ENCODE data around the gene CYTH1.

Gene CYTH1

GRCh38 chr17:78669256-78669974 lies 112.7 kb downstream of the CYTH1 start:
- no peak for DNase-seq (ENCODE audit: low read depth)

- DNase-seq (ENCODE audit: low read depth): no peak
Measured at GRCh38 chr17:78668847-78669246, 113.2 kb downstream of the CYTH1 start.

DNA sequence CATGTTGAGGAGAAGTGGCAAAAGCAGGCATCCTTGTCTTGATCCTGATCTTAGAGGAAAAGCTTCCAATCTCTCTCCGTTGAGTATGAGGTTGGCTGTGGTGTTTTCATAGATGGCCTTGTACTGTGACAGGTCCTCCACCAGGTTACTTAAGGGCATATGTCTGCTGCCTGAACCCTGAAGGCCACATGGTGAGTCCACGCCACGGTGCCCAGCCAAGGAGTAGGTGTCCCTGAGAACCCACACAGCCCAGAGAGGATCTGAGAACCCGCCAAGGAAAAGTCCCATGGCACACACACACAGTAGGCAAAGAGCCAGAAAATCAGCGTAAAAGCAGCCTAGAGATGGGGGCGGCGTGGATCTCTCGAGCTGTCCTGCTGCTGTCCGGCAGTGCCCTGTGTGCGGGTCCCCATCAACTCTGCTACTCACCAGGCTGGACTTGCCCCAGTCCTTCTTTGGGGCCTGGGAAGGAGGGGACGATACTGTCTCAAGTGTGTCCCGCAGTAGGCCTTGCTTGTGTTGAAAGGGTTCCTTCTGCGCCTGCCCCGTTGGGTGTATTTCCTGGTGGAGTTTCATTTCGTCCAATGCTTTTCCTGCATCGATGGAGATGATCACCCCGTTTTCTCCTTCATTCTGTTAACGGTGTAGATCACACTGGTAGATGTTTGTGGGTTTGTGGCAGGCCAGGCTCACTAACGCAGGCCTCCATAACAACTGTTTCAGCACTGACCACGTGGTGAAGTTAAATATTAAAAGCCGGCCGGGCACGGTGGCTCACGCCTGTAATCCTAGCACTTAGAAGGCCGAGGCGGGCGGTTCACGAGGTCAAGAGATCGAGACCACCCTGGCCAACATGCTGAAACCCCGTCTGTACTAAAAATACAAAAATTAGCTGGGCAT lies 114.1 kb downstream of the CYTH1 start:
- no peak for DNase-seq (ENCODE audit: low read depth)

GRCh38 chr17:78667091-78667490 lies 115.0 kb downstream of the CYTH1 start:
- no peak for DNase-seq (ENCODE audit: low read depth)

GRCh38 chr17:78665952-78666920 lies 115.8 kb downstream of the CYTH1 start:
- peak; percentile 32 for DNase-seq (ENCODE audit: low read depth)

DNA sequence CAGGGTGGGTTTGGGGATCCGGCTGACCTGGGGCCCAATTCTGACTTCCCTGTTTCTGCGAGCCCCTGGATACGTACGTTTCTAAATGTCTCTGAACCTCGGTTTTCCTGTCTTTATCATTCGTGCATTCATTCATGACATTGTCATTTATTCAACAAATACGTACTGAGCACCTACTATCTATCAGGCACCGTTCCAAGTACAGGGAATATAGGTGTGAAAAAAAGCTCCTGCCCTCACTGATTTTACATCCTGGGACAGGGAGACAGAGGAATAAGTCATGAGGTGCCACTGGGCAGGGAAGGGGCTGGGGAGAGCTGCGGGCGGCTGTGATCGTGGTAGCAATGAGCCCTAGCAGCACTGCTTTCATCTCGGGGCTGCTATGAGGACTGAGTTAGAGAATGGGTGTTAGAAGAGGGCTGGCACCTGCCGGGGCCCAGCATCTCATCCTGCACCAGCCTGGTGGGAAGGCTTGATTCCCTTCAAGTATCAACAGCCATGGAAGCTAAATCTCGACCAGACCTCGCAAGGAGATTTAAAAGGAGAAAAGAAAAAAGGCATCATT lies 116.6 kb downstream of the CYTH1 start:
- DNase-seq (ENCODE audit: low read depth): no peak

GRCh38 chr17:78664476-78665386 lies 117.3 kb downstream of the CYTH1 start:
- no peak for DNase-seq (ENCODE audit: low read depth)

GRCh38 chr17:78661093-78661770 lies 120.8 kb downstream of the CYTH1 start:
- no peak for DNase-seq (ENCODE audit: low read depth)

GRCh38 chr17:78659546-78659945 lies 122.5 kb downstream of the CYTH1 start:
- DNase-seq (ENCODE audit: low read depth): no peak

- DNase-seq (ENCODE audit: low read depth): no peak
Measured at GRCh38 chr17:78658281-78658785, 123.7 kb downstream of the CYTH1 start.

DNA sequence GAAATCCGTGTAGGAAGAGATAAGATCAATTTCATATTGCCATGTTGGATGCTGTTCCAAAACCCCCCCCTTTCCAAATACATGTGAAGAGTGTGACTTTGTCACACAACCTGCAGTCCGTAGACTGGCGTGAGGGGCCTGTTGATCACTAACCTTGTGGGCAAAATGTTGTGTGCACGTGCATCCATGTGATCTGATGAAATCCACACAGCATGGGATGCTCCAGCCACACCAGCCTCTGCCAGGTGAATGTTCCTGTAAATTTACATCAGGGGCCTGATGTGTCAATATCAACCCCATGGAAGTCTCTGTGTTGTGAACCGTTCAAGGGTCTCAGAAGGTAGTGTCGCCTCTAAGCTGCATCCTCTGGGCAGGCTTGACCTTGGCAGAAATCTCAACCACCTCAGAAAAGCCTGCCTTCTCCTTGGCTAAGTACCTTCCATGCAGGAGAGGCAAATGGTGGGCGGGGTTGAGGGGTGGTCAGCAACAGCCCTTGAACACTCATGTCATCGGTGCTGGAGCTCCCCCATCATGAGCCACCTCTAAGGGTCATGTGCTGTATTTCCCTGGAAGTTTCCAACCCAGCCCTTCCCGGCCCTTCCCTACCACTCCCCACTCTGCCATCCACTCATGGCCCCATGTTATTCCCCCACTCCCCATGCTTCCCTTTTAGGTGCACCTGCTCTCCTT lies 126.7 kb downstream of the CYTH1 start:
- no peak for DNase-seq (ENCODE audit: low read depth)

DNA sequence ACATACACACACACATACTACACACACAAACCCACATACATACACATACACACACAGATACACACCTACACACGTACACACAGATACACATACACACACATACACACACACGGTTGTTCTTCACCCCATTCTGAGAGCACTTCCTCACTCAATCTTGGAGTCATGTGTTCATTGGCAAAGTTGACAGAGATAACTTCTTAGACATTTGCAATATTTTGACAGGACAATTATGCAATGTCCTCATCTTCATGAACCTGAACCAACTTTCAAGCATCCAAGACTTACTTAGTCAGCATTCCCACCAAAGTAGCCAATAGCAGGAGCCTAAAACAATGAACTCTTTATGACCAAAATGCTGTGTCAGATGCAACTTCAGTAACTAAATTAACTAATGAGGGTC lies 127.7 kb downstream of the CYTH1 start:
- DNase-seq (ENCODE audit: low read depth): no peak

DNA sequence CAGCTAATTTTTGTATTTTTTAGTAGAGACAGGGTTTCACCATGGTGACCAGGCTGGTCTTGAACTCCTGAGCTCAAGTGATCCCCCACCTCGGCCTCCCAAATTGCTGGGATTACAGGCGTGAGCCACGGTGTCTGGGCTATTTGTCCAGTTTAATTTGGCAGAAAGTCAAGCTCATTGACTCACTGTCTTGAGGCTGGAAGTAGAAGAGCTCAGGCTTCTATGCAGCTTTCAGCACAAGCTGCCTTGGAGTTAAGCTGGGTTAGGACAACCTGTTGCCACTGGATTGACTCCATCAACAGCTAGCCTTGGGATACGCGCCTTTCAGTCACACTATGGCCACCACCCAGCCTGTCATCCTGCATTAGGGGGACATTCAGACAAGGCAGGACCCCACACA lies 128.7 kb downstream of the CYTH1 start:
- no peak for DNase-seq (ENCODE audit: low read depth)

DNA sequence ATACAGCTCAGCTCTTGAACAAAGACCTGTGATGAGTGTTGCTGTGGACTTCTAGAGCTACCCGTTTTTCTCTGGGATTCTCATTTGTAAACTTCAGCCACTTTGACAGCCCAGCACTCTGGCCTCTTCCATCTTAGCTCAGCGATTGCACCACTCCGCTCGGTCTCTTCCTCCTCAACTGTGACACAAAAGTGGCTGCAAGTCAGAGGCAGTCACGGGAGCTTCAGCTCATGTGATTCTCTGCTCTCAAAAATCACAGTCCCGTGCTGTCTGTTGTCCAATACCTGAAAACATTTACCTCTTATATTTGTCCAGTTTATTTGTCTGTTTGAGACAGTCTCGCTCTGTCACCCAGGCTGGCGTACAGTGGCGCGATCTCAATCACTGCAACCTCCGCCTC lies 129.2 kb downstream of the CYTH1 start:
- no peak for DNase-seq (ENCODE audit: low read depth)

DNA sequence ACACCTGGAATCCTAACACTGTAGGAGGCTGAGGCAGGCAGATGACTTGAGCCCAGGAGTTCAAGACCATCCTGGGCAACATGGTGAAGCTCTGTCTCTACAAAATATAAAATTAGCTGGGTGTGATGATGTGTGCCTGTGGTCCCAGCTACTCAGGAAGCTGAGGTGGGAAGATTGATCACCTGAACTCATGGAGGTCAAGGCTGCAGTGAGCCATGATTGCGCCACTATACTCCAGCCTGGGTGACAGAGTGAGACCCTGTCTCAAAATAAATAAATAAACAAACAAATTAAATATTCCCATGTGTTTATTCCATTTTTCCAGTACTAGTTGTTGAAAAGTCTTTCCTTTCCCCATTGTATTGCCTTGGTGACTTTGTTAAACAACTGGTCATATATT lies 130.0 kb downstream of the CYTH1 start:
- no peak for DNase-seq (ENCODE audit: low read depth)

- DNase-seq (ENCODE audit: low read depth): no peak
Measured at GRCh38 chr17:78651554-78651953, 130.5 kb downstream of the CYTH1 start.

DNA sequence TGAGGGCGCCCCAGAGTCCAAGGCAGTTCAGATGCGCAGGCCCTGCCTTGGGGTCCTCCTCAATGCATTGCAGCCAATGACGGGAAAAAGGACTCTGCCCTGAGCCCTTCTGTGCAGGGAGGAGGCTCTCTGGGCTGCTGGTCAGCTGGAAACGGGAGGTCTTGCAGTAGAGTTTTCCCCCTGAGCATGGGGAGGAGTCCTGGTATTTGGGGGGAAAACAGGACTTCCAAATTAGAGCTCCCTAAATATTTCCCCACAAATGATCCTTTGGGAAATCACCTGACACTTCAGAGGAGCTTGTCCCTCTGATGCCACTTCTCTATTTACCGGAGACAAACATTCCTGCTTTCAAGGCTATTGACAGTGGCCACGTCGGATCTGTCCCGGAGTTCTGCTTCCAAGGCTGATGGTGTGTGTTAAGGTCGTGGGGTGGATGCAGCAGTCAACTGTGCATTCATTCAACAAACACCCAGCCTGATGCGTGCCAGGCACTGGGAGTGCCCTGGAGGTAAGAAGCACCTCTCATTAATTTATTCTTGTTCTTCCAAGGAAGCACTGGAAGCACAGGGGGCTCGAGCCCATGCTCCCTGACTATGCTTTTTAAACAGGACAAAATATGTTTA lies 131.9 kb downstream of the CYTH1 start:
- DNase-seq (ENCODE audit: low read depth): no peak

- DNase-seq (ENCODE audit: low read depth): no peak
Measured at GRCh38 chr17:78648293-78648692, 133.8 kb downstream of the CYTH1 start.

DNA sequence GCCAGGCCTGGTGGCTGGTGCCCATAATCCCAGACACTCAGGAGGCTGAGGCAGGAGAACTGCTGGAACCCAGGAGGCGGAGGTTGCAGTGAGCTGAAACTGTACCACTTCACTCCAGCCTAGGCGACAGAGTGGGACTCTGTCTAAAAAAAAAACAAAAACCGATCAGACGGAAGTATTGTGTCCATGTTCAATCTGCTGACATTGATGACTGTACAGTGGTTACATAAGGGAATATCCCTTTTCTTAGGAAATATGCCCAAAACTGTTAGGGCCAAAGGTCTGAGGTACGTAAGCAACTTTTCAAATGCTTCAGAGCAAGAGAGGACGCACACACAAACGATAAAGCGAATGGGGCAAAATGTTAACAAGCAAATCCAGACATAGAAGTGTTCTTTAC lies 135.0 kb downstream of the CYTH1 start:
- no peak for DNase-seq (ENCODE audit: low read depth)
